Measurements from ENCODE around the gene SLIT3.

The SLIT3 gene

GRCh38 chr5:168790671-168791250 is 510.2 kb downstream of the SLIT3 start:
- in situ Hi-C loops (cut with MboI; ENCODE audit: low sequenced_read_pairs) = no loop called here

GRCh38 chr5:168790002-168790635 is 510.8 kb downstream of the SLIT3 start:
- in situ Hi-C loops (cut with MboI; ENCODE audit: low sequenced_read_pairs) = no loop called here

DNA sequence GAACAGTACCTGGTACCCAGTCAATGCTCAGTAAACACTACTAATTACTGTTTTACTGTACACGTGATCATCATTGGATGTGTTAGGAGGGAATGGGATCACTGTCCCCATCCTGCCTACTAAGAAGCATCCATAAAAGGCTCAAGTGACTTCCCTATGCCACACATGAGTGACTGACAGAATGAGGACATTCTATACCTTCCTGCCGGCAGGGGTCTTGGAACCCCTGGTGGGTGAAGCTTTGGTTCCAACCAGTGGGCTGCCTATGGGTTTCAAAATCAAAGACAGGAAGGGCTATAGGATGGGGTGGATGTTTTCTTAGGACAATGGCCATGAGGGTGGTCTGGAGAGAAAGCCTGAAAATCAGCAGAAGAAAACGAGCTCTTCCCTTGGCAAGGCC is 512.2 kb downstream of the SLIT3 start:
- in situ Hi-C loops (cut with MboI; ENCODE audit: low sequenced_read_pairs) = no loop called here

DNA sequence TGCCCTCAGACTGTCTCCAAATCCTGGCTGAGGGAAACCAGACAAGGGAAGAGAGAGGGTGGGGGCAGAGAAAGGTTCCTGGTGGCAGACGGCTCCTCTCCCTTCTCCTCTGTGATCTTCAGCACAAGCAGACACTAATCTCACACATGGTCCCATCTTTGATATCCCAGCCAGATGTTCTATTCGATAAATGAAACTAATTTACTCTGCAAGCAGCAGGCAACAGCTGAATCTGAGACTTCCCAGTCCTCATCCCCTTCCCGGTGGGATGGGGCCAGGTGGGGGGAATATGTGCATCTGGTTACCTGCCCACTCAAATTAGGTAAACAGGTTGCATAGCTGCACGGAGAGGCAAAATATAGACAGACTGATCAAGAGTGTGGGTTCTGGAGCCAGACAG is 512.8 kb downstream of the SLIT3 start:
- in situ Hi-C loops (cut with MboI; ENCODE audit: low sequenced_read_pairs) = no loop called here

DNA sequence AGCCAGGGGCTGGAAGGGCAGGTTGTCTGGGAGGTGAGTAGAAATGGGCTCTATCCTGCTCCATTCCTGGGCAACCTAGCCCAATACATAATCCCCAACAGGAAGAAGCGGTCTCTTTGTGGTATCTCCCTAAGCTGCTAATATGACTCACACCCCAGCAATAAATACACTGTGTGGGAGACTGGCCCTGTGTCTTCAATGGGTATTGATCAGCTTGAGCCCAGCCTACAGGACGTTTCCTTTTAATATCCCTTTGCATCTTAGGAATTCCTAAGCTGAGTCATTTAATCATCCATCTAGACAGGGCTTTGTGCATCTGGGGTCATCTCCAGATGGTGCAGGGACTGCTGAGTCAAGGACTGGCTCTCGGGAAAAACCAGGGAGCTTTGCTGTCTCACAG is 514.8 kb downstream of the SLIT3 start:
- in situ Hi-C loops (cut with MboI; ENCODE audit: low sequenced_read_pairs) = no loop called here

- in situ Hi-C loops (cut with MboI; ENCODE audit: low sequenced_read_pairs) = no loop called here
Observed at GRCh38 chr5:168784454-168784853, 516.5 kb downstream of the SLIT3 start.

DNA sequence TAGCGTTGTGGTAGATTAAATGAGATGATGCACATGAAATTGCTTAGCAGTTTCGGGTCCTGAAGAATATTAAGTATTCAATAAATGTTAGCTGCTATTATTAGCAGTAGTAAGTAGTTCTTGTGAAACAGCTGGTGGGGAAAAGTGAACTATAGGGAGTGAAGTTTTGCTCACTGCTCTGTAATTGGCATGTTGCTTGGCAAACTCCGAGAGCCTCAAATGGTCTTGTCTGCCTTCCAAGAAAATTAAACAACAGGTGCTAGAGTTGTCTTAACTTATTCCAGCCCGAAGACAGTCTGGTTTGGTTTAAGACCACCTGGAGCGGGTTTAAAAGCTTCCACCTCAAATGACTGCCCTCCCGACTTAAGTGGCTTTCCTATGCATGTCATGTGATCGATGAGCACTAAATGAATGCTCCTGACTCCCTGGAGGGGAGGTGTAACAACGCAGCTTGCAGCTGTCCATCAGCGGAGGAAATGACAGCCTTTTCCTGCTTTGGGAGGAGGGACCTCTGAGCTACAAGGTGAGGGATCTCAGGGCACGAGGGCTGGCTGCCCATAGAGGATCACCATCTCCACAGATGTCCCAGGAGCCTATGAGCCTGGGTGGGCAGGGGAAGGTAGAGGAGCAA is 518.9 kb downstream of the SLIT3 start:
- in situ Hi-C loops (cut with MboI; ENCODE audit: low sequenced_read_pairs) = no loop called here

GRCh38 chr5:168780888-168781287 is 520.1 kb downstream of the SLIT3 start:
- in situ Hi-C loops (cut with MboI; ENCODE audit: low sequenced_read_pairs) = no loop called here

GRCh38 chr5:168779333-168779732 is 521.6 kb downstream of the SLIT3 start:
- in situ Hi-C loops (cut with MboI; ENCODE audit: low sequenced_read_pairs) = no loop called here

GRCh38 chr5:168778536-168778935 is 522.4 kb downstream of the SLIT3 start:
- in situ Hi-C loops (cut with MboI; ENCODE audit: low sequenced_read_pairs) = no loop called here

GRCh38 chr5:168777651-168778050 is 523.3 kb downstream of the SLIT3 start:
- in situ Hi-C loops (cut with MboI; ENCODE audit: low sequenced_read_pairs) = no loop called here

DNA sequence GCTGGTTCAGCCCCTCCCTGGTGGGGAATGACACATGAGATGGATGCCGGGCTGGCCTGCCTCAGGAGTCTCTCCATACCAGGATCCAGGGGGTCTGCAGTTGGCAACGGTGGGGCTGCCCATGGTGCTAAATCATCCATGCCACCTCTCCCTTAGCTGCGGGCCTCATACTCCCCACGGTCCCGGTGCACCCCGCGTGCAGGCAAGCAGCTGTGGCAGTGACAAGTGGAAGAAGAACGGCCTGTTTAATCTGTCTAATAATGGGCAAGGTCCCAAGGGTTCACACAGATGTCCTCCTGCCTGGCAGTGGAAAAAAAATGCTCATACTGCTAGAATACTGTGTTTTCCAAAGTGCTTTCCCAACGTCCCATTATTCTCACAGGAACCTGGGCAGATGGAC is 524.9 kb downstream of the SLIT3 start:
- in situ Hi-C loops (cut with MboI; ENCODE audit: low sequenced_read_pairs) = no loop called here

DNA sequence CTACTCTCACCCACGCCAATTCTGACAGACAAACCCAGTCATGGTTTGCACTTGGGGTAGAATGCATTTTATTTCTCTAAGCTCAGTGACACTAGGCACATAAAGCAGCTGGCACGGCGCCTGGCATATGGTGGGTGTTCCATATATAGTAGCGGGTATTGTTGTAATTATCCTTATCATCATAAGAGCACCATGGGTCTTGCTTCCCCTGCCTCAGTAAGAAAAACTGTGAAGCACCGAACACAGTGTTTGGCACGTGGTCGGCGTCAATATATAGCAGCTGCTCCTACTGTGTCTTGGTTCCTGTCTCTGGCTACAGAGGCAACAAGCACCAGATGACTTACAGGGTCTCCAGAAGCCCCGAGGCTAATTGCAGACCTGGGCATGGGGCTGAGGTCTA is 527.7 kb downstream of the SLIT3 start:
- in situ Hi-C loops (cut with MboI; ENCODE audit: low sequenced_read_pairs) = no loop called here

DNA sequence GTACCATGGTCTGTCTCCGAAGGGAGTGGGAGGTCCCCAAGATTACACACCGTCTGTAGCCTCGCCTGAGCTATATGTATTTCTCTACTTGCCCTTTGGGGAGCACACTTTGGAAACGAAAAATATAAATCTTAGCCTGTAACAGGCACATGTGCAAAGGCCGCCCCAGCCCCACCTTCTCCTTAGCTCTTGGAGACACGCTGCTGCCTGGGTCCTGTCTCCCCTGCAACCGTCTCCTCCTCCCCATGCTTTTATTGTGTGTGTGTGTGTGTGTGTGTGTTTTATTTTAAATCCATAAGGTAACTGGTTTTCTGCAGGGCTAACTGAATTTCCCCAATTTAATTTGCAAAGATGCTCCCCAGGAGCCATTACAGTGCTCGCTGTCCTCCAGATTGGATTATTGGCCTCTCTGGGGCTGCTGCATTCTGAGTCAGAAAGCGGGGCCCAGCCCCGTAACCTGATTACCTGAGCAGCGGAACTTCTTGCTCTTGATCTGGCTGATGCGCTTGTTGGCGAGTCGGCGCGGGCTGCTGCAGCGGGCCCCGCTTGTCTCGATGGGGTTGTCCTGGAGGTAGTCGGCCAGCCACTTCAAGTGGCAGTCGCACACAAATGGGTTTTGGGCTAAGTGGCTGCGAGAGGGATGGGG is 528.5 kb downstream of the SLIT3 start:
- in situ Hi-C loops (cut with MboI; ENCODE audit: low sequenced_read_pairs) = no loop called here

GRCh38 chr5:168771678-168772077 is 529.3 kb downstream of the SLIT3 start:
- in situ Hi-C loops (cut with MboI; ENCODE audit: low sequenced_read_pairs) = no loop called here

- in situ Hi-C loops (cut with MboI; ENCODE audit: low sequenced_read_pairs) = no loop called here
Observed at GRCh38 chr5:168770996-168771395, 529.9 kb downstream of the SLIT3 start.

DNA sequence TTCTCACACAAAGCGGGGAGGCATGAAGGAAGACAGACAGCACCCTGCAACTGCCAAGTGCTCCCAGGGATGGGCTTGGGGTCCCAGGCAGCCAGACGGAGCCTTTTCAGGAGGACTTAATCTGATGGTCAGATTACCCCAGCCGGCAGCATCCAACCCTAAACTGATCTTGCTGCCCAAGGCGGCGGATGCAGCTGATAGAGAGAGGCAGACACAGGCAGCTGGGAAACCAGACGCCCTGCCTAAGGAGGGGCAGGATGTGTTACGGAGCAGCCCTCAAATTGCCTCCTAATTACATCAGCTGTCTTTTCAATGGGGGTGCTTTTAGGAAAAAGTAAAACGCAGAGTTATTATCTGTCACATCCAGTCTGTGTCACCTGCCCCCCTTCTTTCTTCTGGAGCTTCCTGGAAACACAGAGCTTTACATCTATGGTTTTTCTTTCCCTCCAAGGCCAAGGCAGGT is 530.9 kb downstream of the SLIT3 start:
- in situ Hi-C loops (cut with MboI; ENCODE audit: low sequenced_read_pairs) = no loop called here

DNA sequence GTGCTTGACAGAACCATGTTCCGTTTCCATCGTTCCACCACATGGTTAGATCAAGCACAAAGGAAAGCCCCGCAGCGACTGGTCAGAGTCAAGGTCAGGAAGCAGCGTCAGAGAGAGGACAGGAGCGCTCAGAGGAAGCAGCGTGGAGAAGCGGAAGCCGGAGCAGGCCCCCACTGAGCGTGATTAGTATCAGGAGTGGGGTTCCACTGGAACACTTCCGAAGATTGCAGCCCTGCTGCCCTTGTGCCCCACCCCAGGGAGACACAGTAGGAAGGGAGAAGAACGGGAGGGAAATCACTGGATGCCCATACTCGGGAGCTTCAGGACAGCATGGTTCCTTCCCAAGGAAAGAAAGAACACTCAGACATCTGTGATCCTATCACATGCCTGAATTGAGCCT is 532.8 kb downstream of the SLIT3 start:
- in situ Hi-C loops (cut with MboI; ENCODE audit: low sequenced_read_pairs) = no loop called here

GRCh38 chr5:168766426-168766700 is 534.6 kb downstream of the SLIT3 start:
- in situ Hi-C loops (cut with MboI; ENCODE audit: low sequenced_read_pairs) = no loop called here

DNA sequence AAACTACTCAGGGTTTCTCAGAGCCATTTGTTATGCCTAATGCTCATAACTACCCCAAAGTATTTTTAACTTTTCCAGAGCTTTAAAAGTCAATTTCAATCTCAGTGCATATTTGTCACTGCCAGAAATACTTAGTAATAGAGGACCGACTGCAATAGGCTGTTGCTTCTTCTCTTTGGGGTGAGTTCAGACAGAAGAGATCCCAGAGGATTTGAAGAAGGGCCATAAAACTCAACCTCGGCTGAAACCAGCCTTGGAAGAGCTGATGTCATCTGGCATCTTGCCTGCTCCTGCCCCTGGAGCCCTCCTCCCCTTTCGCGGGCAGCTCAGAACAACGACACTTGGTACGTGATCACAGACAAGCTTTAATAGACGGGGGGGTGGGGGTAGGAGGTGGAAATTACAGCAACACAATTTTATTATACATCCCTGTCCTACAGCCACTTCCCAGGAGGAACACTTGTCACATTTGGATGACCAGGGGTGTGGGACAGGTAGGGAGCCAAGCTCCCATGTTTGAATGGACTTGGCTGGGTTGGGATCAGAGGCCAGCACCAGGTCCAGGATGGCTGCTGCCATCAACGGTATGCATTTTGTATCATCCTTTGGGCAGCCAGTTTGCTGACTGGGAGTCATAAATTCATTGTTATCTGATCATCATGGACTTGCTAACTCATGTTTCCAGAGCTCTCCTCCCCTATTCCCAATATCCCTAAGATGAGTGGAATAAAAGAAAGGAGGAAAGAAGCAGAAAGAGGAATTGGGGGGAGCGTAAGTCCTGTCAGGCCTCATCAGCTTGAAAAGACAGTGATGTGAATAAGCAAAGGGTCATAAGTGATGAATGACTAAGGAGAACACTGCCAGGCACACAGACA is 535.2 kb downstream of the SLIT3 start:
- in situ Hi-C loops (cut with MboI; ENCODE audit: low sequenced_read_pairs) = no loop called here

DNA sequence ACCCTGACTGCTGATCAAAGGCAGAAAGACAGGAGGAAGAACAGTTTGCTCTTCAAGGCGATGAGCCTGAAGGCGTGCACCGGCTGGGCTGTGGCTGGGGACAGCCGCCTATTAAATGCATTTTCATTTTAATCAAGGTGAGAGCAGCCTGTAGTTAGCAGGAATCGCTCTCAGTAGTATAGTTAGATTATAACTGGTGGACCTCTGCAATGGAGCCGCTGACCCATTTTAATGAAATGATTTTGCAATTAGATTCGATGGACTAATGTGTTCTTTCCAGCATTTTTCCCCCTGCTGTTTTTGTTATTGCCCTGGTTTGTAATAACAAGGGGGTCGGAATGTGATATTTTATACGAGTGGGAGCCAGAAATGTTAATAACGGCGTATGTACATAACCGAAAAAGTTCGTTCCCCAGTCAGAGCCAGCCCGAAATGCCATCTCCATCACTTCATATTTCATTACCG is 535.8 kb downstream of the SLIT3 start:
- in situ Hi-C loops (cut with MboI; ENCODE audit: low sequenced_read_pairs) = no loop called here

Data from HL-60/S4 treated with retinoic acid at 250 ng/mL for 4 days and 3 days (cell line).